NCI-H524 (cell line): ENCODE data around the gene ZNF77.
A peak's percentile ranks its signal among the peaks of the same experiment; 100 is the strongest.
"Not testable (repeated sequence)": the region's sequence is repeated elsewhere in the genome, so short reads cannot be mapped to it uniquely, and the experiment has no call there.

Experiments used
- DNase-seq, 2 experiments: peaks; one replicate each; lab custom pipeline; 2025; lab: John Stamatoyannopoulos, UW

The ZNF77 gene

GRCh38 chr19:2944775-2945574 lies at the start of gene ZNF77:
Gene ZNF77 (minus strand): TSS chr19:2944971. CDS start chr19:2944840, 131 bp downstream.
- DNase-seq, result peak; percentile 100

GRCh38 chr19:2993579-2993978 lies 48.8 kb upstream of the ZNF77 start:
- no peak for DNase-seq

GRCh38 chr19:2992958-2993357 lies 48.2 kb upstream of the ZNF77 start:
- DNase-seq, result no peak

GRCh38 chr19:2992333-2992732 lies 47.6 kb upstream of the ZNF77 start:
- DNase-seq, result not testable (repeated sequence)

GRCh38 chr19:2989236-2989946 lies 44.6 kb upstream of the ZNF77 start:
- no peak for DNase-seq

GRCh38 chr19:2988568-2988967 lies 43.8 kb upstream of the ZNF77 start:
- no peak for DNase-seq

- no peak for DNase-seq
Observed at GRCh38 chr19:2987797-2988196, 43.0 kb upstream of the ZNF77 start.

GRCh38 chr19:2986951-2987524 lies 42.3 kb upstream of the ZNF77 start:
- DNase-seq, result peak; percentile 32 to 67

GRCh38 chr19:2984215-2984528 lies 39.4 kb upstream of the ZNF77 start:
- no peak for DNase-seq

- DNase-seq, result peak; percentile 97 to 99
Observed at GRCh38 chr19:2983351-2984214, 38.8 kb upstream of the ZNF77 start.

GRCh38 chr19:2982983-2983350 lies 38.2 kb upstream of the ZNF77 start:
- peak; percentile 93 to 97 for DNase-seq

- DNase-seq, result no peak
Observed at GRCh38 chr19:2982561-2982960, 37.8 kb upstream of the ZNF77 start.

GRCh38 chr19:2981898-2982297 lies 37.1 kb upstream of the ZNF77 start:
- DNase-seq, result no peak

GRCh38 chr19:2978772-2979171 lies 34.0 kb upstream of the ZNF77 start:
- DNase-seq, result no peak

GRCh38 chr19:2978166-2978767 lies 33.5 kb upstream of the ZNF77 start:
- DNase-seq, result no peak

- DNase-seq, result peak in 1 of 2 experiments; percentile 35
Observed at GRCh38 chr19:2977746-2978138, 33.0 kb upstream of the ZNF77 start.

- DNase-seq, result peak; percentile 95 to 98
Observed at GRCh38 chr19:2977001-2977745, 32.4 kb upstream of the ZNF77 start, which contains the start of gene TLE6. Gene TLE6 (plus strand): TSS chr19:2977564. CDS start chr19:2978234, 670 bp downstream.

GRCh38 chr19:2976609-2977000 lies 31.8 kb upstream of the ZNF77 start:
- DNase-seq, result peak in 1 of 2 experiments; percentile 47

- DNase-seq, result no peak
Observed at GRCh38 chr19:2974342-2975041, 29.7 kb upstream of the ZNF77 start.

GRCh38 chr19:2973229-2973628 lies 28.5 kb upstream of the ZNF77 start:
- DNase-seq, result no peak
